Breast epithelium (tissue), 3 donors: ENCODE data around the gene ADSS2.
"Not testable (repeated sequence)": the region's sequence is repeated elsewhere in the genome, so short reads cannot be mapped to it uniquely, and the experiment has no call there.

Experiments used
- POLR2A ChIP-seq: fragments of 450-650 bp; IDR thresholded peaks from one replicate; pipeline ENCODE4 v1.6.1; 2016; ENCODE audit warnings: antibody characterized with exemption, mild to moderate bottlenecking, moderate library complexity
- POLR2AphosphoS5 ChIP-seq, 3 donors: sonication (generic); formaldehyde crosslinking; IDR thresholded peaks; one replicate each; pipeline ENCODE4 v1.6.1; 2017; ENCODE audit warnings: antibody characterized with exemption in 3 of 3
- TF ChIP-seq, protein P1 (sequence below), 3 donors: fragments of 450-650 bp; IDR thresholded peaks; one replicate each; pipeline ENCODE4 v1.5.1; 2016 to 2017; ENCODE audit warnings: antibody characterized with exemption in 3 of 3, mild to moderate bottlenecking in 3 of 3, moderate library complexity in 3 of 3

DNA sequence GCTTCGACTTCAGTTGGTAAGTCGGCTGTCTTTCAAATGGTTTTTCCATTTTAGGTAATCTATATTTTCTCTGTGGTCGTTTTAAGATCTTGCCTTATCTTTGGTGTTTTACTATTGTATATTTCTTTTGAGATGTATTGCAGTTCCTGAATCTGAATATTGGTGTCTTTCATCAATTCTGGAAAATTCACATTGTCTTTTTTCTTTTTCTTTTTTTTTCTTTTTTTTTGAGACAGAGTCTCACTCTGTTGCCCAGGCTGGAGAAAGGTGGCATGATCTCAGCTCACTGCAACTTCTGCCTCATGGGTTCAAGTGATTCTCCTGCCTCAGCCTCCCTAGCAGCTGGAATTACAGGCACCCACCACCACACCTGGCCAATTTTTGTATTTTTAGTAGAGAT, 33.3 kb upstream of the ADSS2 start:
- TF ChIP-seq, protein P1, sequence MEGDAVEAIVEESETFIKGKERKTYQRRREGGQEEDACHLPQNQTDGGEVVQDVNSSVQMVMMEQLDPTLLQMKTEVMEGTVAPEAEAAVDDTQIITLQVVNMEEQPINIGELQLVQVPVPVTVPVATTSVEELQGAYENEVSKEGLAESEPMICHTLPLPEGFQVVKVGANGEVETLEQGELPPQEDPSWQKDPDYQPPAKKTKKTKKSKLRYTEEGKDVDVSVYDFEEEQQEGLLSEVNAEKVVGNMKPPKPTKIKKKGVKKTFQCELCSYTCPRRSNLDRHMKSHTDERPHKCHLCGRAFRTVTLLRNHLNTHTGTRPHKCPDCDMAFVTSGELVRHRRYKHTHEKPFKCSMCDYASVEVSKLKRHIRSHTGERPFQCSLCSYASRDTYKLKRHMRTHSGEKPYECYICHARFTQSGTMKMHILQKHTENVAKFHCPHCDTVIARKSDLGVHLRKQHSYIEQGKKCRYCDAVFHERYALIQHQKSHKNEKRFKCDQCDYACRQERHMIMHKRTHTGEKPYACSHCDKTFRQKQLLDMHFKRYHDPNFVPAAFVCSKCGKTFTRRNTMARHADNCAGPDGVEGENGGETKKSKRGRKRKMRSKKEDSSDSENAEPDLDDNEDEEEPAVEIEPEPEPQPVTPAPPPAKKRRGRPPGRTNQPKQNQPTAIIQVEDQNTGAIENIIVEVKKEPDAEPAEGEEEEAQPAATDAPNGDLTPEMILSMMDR (IDR thresholded peaks at IDR 0.05), result not testable (repeated sequence)
- TF ChIP-seq POLR2A; POLR2AphosphoS5 (IDR thresholded peaks at IDR 0.05): not testable (repeated sequence)
